ENCODE measurements around the gene ZFYVE9.

GRCh38 chr1:52345252-52345651 lies 203.4 kb downstream of the ZFYVE9 start:
- TF ChIP-seq TRIM28 (IDR thresholded peaks at IDR 0.05) (no peak), MEIS2 (IDR thresholded peaks at IDR 0.05; ENCODE audit: partially characterized antibody) (no peak), ZNF766 (CRISPR knock-in tag; conservative IDR thresholded peaks at IDR 0.05) (no peak), RAD21 (CRISPR knock-in tag; conservative IDR thresholded peaks at IDR 0.05 in 1 of 2, IDR thresholded peaks at IDR 0.05 in 1 of 2) (no peak), CREB5 (CRISPR knock-in tag; IDR thresholded peaks at IDR 0.05) (no peak), ELF4 (CRISPR knock-in tag; IDR thresholded peaks at IDR 0.05) (no peak), ZBTB7A (IDR thresholded peaks at IDR 0.05; ENCODE audit: borderline replicate concordance, control insufficient read depth, low read depth, low read length) (no peak), POLR2A (conservative IDR thresholded peaks at IDR 0.05) (no peak), NKRF (IDR thresholded peaks at IDR 0.05; ENCODE audit: borderline replicate concordance) (no peak), RERE (CRISPR knock-in tag; IDR thresholded peaks at IDR 0.05; ENCODE audit: borderline replicate concordance) (no peak), HNRNPLL (IDR thresholded peaks at IDR 0.05; ENCODE audit: low read depth, low read length, poor library complexity, severe bottlenecking) (no peak), CTCF (IDR thresholded peaks at IDR 0.05 in 2 of 3, conservative IDR thresholded peaks at IDR 0.05 in 1 of 3; ENCODE audit: insufficient read depth in 2 of 3, low read depth in 1 of 3, low read length in 3 of 3) (no peak), IRF9 (tag; IDR thresholded peaks at IDR 0.05) (no peak), ZBTB1 (CRISPR knock-in tag; IDR thresholded peaks at IDR 0.05; ENCODE audit: borderline replicate concordance, low read depth) (no peak)

Data from K562 (cell line).